ENCODE data around the gene FER. TPM values are rescaled to one million over a fixed set of nuclear protein-coding genes. Genes with fewer than 3 reads are reported as not detected.
A peak's percentile ranks its signal among the peaks of the same experiment; 100 is the strongest.

FER gene
- total and polyA plus RNA-seq, 10 of the 15 experiments (the other 5 are each of a cell fraction or from before 2014, with no cell fraction given): 4.4 to 19.1 (median 9.6) TPM

DNA sequence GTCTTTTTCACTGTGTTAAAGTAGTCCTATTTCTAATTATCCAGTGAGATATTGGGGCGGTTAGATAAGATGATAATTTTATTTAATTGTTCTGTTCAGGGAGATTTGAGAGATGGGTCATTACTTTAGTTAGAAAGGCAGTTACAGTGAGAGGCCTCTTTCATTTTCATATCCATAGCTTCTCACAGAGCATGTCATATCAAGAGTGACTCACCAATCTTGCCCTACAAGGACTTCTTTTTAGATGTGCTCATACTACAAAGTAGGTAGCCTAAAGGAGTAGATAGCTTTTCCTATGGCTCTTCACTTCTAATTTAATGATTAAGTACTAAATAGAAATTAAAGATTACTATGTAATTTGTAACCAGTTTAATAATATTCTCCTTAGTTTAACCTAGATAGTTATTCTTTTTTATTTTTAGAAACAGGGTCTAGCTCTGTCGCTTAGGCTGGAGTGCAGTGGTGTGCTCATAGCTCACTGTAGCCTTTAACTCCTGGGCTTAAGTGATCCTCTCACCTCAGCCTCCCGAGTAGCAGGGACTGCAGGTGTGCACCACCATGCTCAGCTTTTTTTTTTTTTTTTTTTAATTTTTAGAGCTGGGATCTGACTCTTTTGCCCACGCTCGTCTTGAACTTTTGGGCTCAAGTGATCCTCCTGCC lies 71.0 kb downstream of the FER start (continued):
- TF ChIP-seq FOS (IDR thresholded peaks at IDR 0.05; ENCODE audit: borderline replicate concordance, extremely low read depth, insufficient read length): no peak
- TF ChIP-seq SRF (IDR thresholded peaks at IDR 0.05; ENCODE audit: low read depth in 2 of 2, low read length in 2 of 2): peak in 1 of 2 experiments; percentile 65; a peak in 1 of 4 replicates
- TF ChIP-seq BHLHE40 (IDR thresholded peaks at IDR 0.05; ENCODE audit: borderline replicate concordance in 1 of 2, low read depth in 2 of 2, low read length in 1 of 2): no peak
- peak; percentile 88 for TF ChIP-seq JUNB (IDR thresholded peaks at IDR 0.05)
- no peak for TF ChIP-seq ZZZ3 (IDR thresholded peaks at IDR 0.05; ENCODE audit: control insufficient read depth, insufficient read length, low read depth)
- TF ChIP-seq SUZ12 (IDR thresholded peaks at IDR 0.05; ENCODE audit: unreplicated experiment): no peak
- no peak for TF ChIP-seq MXI1 (IDR thresholded peaks at IDR 0.05; ENCODE audit: low read depth, low read length)
- no peak for TF ChIP-seq ZNF622 (IDR thresholded peaks at IDR 0.05)
- TF ChIP-seq, protein P1, sequence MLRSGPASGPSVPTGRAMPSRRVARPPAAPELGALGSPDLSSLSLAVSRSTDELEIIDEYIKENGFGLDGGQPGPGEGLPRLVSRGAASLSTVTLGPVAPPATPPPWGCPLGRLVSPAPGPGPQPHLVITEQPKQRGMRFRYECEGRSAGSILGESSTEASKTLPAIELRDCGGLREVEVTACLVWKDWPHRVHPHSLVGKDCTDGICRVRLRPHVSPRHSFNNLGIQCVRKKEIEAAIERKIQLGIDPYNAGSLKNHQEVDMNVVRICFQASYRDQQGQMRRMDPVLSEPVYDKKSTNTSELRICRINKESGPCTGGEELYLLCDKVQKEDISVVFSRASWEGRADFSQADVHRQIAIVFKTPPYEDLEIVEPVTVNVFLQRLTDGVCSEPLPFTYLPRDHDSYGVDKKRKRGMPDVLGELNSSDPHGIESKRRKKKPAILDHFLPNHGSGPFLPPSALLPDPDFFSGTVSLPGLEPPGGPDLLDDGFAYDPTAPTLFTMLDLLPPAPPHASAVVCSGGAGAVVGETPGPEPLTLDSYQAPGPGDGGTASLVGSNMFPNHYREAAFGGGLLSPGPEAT (IDR thresholded peaks at IDR 0.05; ENCODE audit: low read depth): no peak
- no peak for TF ChIP-seq TARDBP (IDR thresholded peaks at IDR 0.05; ENCODE audit: borderline replicate concordance)
- TF ChIP-seq SP1 (IDR thresholded peaks at IDR 0.05; ENCODE audit: low read depth, low read length): no peak
- 0 out of 2 replicates have a peak, but pooled peaks have one; percentile 36 for TF ChIP-seq NFIC (IDR thresholded peaks at IDR 0.05; ENCODE audit: low read depth, low read length)
- TF ChIP-seq ATF7 (IDR thresholded peaks at IDR 0.05; ENCODE audit: low read depth): no peak
- TF ChIP-seq ESRRA (IDR thresholded peaks at IDR 0.05; ENCODE audit: low read length): no peak
- TF ChIP-seq, protein P2, sequence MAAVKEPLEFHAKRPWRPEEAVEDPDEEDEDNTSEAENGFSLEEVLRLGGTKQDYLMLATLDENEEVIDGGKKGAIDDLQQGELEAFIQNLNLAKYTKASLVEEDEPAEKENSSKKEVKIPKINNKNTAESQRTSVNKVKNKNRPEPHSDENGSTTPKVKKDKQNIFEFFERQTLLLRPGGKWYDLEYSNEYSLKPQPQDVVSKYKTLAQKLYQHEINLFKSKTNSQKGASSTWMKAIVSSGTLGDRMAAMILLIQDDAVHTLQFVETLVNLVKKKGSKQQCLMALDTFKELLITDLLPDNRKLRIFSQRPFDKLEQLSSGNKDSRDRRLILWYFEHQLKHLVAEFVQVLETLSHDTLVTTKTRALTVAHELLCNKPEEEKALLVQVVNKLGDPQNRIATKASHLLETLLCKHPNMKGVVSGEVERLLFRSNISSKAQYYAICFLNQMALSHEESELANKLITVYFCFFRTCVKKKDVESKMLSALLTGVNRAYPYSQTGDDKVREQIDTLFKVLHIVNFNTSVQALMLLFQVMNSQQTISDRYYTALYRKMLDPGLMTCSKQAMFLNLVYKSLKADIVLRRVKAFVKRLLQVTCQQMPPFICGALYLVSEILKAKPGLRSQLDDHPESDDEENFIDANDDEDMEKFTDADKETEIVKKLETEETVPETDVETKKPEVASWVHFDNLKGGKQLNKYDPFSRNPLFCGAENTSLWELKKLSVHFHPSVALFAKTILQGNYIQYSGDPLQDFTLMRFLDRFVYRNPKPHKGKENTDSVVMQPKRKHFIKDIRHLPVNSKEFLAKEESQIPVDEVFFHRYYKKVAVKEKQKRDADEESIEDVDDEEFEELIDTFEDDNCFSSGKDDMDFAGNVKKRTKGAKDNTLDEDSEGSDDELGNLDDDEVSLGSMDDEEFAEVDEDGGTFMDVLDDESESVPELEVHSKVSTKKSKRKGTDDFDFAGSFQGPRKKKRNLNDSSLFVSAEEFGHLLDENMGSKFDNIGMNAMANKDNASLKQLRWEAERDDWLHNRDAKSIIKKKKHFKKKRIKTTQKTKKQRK (IDR thresholded peaks at IDR 0.05; ENCODE audit: low read depth, low read length): no peak
- TF ChIP-seq BMI1 (IDR thresholded peaks at IDR 0.05; ENCODE audit: borderline replicate concordance): no peak
- peak; percentile 52; the same call in 1 of the 2 replicates for TF ChIP-seq IRF4 (IDR thresholded peaks at IDR 0.05; ENCODE audit: low read depth, low read length)
- TF ChIP-seq ETV6 (conservative IDR thresholded peaks at IDR 0.05 in 1 of 2, IDR thresholded peaks at IDR 0.05 in 1 of 2; ENCODE audit: borderline replicate concordance in 1 of 2, low read depth in 1 of 2): no peak
- TF ChIP-seq SIN3A (IDR thresholded peaks at IDR 0.05; ENCODE audit: low read depth, low read length): no peak
- TF ChIP-seq MTA3 (IDR thresholded peaks at IDR 0.05; ENCODE audit: borderline replicate concordance, low read length): no peak
- TF ChIP-seq, protein P3, sequence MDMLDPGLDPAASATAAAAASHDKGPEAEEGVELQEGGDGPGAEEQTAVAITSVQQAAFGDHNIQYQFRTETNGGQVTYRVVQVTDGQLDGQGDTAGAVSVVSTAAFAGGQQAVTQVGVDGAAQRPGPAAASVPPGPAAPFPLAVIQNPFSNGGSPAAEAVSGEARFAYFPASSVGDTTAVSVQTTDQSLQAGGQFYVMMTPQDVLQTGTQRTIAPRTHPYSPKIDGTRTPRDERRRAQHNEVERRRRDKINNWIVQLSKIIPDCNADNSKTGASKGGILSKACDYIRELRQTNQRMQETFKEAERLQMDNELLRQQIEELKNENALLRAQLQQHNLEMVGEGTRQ (IDR thresholded peaks at IDR 0.05; ENCODE audit: borderline replicate concordance, low read depth, low read length): no peak
- TF ChIP-seq TCF12 (IDR thresholded peaks at IDR 0.05; ENCODE audit: low read depth, low read length): no peak
- no peak for TF ChIP-seq TBL1XR1 (IDR thresholded peaks at IDR 0.05; ENCODE audit: low read depth, low read length)
- no peak for TF ChIP-seq HDGF (IDR thresholded peaks at IDR 0.05)
- TF ChIP-seq, protein P4, sequence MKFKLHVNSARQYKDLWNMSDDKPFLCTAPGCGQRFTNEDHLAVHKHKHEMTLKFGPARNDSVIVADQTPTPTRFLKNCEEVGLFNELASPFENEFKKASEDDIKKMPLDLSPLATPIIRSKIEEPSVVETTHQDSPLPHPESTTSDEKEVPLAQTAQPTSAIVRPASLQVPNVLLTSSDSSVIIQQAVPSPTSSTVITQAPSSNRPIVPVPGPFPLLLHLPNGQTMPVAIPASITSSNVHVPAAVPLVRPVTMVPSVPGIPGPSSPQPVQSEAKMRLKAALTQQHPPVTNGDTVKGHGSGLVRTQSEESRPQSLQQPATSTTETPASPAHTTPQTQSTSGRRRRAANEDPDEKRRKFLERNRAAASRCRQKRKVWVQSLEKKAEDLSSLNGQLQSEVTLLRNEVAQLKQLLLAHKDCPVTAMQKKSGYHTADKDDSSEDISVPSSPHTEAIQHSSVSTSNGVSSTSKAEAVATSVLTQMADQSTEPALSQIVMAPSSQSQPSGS (IDR thresholded peaks at IDR 0.05; ENCODE audit: low read length): 0 out of 2 replicates have a peak, but pooled peaks have one; percentile 40
